ENCODE measurements around the gene HNRNPA1. TPM values are rescaled to one million over a fixed set of nuclear protein-coding genes. Genes with fewer than 3 reads are reported as not detected.

Gene HNRNPA1
- total and polyA plus RNA-seq, 9 of the 15 experiments (the other 6 are each of a cell fraction or from before 2014, with no cell fraction given) = 1,166 to 2,703 (median 1,815) TPM

DNA sequence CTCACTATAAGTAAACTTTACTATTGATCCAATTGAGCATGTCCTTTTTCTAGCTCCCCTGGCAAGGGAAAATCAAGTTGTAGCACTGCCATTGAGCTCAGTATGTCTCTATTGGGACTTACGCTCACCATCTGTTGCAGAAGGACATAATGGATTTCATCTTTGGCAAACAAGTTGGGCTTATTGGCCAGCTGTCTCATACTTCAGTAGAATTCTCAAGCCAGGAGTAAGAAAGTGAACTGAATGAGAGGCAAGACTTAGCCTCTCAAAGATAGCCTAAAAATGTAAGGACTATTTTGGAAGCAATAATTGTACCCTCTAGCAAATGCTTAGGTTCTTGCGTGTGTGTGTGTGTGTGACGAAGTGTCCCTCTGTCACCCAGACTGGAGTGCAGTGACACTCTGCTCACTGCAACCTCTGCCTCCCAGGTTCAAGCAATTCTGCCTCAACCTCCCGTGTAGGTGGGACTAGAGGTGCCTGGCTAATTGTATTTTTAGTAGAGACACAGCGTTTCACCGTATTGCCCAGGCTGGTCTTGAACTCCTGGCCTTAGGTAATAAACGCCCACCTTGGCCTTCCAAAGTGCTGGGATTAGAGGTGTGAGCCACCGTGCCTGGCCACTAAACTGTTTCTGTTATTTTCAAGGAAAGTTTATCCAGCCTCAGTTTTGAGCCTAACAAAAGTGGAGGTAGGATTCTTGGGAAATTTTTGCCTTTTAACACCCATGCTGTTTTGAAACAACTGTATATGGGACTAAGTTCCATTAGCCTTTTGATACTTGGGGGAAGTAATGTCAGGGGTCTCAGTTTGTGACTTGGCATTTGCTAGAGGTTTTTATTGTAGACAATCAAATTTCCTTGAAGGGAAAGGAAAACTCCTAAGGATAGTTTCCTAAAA, 7.0 kb downstream of the HNRNPA1 start (continued):
- TF ChIP-seq, protein P1, sequence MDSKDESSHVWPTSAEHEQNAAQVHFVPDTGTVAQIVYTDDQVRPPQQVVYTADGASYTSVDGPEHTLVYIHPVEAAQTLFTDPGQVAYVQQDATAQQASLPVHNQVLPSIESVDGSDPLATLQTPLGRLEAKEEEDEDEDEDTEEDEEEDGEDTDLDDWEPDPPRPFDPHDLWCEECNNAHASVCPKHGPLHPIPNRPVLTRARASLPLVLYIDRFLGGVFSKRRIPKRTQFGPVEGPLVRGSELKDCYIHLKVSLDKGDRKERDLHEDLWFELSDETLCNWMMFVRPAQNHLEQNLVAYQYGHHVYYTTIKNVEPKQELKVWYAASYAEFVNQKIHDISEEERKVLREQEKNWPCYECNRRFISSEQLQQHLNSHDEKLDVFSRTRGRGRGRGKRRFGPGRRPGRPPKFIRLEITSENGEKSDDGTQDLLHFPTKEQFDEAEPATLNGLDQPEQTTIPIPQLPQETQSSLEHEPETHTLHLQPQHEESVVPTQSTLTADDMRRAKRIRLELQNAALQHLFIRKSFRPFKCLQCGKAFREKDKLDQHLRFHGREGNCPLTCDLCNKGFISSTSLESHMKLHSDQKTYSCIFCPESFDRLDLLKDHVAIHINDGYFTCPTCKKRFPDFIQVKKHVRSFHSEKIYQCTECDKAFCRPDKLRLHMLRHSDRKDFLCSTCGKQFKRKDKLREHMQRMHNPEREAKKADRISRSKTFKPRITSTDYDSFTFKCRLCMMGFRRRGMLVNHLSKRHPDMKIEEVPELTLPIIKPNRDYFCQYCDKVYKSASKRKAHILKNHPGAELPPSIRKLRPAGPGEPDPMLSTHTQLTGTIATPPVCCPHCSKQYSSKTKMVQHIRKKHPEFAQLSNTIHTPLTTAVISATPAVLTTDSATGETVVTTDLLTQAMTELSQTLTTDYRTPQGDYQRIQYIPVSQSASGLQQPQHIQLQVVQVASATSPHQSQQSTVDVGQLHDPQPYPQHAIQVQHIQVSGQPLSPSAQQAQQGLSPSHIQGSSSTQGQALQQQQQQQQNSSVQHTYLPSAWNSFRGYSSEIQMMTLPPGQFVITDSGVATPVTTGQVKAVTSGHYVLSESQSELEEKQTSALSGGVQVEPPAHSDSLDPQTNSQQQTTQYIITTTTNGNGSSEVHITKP (IDR thresholded peaks at IDR 0.05; ENCODE audit: partially characterized antibody) = no peak
- TF ChIP-seq DMBX1 (CRISPR knock-in tag; IDR thresholded peaks at IDR 0.05; ENCODE audit: borderline replicate concordance) (no peak), BMI1 (IDR thresholded peaks at IDR 0.05; ENCODE audit: low read length) (no peak), ZNF431 (CRISPR knock-in tag; IDR thresholded peaks at IDR 0.05) (no peak), ZNF146 (CRISPR knock-in tag; IDR thresholded peaks at IDR 0.05; ENCODE audit: unreplicated experiment) (no peak), TBL1XR1 (IDR thresholded peaks at IDR 0.05; ENCODE audit: low read length in 2 of 2) (peak; percentile 34 to 36; a peak in 1 of 4 replicates), KLF1 (tag; IDR thresholded peaks at IDR 0.05) (no peak), KAT7 (CRISPR knock-in tag; IDR thresholded peaks at IDR 0.05; ENCODE audit: borderline replicate concordance) (peak; percentile 91; the same call in 1 of the 2 replicates)
- TF ChIP-seq, protein P2, sequence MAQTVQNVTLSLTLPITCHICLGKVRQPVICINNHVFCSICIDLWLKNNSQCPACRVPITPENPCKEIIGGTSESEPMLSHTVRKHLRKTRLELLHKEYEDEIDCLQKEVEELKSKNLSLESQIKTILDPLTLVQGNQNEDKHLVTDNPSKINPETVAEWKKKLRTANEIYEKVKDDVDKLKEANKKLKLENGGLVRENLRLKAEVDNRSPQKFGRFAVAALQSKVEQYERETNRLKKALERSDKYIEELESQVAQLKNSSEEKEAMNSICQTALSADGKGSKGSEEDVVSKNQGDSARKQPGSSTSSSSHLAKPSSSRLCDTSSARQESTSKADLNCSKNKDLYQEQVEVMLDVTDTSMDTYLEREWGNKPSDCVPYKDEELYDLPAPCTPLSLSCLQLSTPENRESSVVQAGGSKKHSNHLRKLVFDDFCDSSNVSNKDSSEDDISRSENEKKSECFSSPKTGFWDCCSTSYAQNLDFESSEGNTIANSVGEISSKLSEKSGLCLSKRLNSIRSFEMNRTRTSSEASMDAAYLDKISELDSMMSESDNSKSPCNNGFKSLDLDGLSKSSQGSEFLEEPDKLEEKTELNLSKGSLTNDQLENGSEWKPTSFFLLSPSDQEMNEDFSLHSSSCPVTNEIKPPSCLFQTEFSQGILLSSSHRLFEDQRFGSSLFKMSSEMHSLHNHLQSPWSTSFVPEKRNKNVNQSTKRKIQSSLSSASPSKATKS (CRISPR knock-in tag; IDR thresholded peaks at IDR 0.05) = no peak; the same call in 1 of the 2 replicates
- TF ChIP-seq, protein P3, sequence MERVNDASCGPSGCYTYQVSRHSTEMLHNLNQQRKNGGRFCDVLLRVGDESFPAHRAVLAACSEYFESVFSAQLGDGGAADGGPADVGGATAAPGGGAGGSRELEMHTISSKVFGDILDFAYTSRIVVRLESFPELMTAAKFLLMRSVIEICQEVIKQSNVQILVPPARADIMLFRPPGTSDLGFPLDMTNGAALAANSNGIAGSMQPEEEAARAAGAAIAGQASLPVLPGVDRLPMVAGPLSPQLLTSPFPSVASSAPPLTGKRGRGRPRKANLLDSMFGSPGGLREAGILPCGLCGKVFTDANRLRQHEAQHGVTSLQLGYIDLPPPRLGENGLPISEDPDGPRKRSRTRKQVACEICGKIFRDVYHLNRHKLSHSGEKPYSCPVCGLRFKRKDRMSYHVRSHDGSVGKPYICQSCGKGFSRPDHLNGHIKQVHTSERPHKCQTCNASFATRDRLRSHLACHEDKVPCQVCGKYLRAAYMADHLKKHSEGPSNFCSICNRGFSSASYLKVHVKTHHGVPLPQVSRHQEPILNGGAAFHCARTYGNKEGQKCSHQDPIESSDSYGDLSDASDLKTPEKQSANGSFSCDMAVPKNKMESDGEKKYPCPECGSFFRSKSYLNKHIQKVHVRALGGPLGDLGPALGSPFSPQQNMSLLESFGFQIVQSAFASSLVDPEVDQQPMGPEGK (CRISPR knock-in tag; IDR thresholded peaks at IDR 0.05; ENCODE audit: borderline replicate concordance) = no peak
- TF ChIP-seq, protein P4, sequence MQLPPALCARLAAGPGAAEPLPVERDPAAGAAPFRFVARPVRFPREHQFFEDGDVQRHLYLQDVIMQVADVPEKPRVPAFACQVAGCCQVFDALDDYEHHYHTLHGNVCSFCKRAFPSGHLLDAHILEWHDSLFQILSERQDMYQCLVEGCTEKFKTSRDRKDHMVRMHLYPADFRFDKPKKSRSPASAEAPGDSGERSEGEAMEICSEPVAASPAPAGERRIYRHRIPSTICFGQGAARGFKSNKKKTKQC (CRISPR knock-in tag; IDR thresholded peaks at IDR 0.05) = no peak
- TF ChIP-seq, protein P5, sequence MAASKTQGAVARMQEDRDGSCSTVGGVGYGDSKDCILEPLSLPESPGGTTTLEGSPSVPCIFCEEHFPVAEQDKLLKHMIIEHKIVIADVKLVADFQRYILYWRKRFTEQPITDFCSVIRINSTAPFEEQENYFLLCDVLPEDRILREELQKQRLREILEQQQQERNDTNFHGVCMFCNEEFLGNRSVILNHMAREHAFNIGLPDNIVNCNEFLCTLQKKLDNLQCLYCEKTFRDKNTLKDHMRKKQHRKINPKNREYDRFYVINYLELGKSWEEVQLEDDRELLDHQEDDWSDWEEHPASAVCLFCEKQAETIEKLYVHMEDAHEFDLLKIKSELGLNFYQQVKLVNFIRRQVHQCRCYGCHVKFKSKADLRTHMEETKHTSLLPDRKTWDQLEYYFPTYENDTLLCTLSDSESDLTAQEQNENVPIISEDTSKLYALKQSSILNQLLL (CRISPR knock-in tag; IDR thresholded peaks at IDR 0.05; ENCODE audit: borderline replicate concordance) = no peak
- TF ChIP-seq, protein P6, sequence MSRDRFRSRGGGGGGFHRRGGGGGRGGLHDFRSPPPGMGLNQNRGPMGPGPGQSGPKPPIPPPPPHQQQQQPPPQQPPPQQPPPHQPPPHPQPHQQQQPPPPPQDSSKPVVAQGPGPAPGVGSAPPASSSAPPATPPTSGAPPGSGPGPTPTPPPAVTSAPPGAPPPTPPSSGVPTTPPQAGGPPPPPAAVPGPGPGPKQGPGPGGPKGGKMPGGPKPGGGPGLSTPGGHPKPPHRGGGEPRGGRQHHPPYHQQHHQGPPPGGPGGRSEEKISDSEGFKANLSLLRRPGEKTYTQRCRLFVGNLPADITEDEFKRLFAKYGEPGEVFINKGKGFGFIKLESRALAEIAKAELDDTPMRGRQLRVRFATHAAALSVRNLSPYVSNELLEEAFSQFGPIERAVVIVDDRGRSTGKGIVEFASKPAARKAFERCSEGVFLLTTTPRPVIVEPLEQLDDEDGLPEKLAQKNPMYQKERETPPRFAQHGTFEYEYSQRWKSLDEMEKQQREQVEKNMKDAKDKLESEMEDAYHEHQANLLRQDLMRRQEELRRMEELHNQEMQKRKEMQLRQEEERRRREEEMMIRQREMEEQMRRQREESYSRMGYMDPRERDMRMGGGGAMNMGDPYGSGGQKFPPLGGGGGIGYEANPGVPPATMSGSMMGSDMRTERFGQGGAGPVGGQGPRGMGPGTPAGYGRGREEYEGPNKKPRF (IDR thresholded peaks at IDR 0.05; ENCODE audit: low read depth, low read length) = no peak

Data from K562 (cell line).